ENCODE data around the gene PRRT1. TPM values are rescaled to one million over a fixed set of nuclear protein-coding genes. Genes with fewer than 3 reads are reported as not detected.
A peak's percentile ranks its signal among the peaks of the same experiment; 100 is the strongest.
"Not testable (repeated sequence)": the region's sequence is repeated elsewhere in the genome, so short reads cannot be mapped to it uniquely, and the experiment has no call there.

PRRT1 gene
- total RNA-seq: under 1 TPM; 0.17 to 0.29 TPM

DNA sequence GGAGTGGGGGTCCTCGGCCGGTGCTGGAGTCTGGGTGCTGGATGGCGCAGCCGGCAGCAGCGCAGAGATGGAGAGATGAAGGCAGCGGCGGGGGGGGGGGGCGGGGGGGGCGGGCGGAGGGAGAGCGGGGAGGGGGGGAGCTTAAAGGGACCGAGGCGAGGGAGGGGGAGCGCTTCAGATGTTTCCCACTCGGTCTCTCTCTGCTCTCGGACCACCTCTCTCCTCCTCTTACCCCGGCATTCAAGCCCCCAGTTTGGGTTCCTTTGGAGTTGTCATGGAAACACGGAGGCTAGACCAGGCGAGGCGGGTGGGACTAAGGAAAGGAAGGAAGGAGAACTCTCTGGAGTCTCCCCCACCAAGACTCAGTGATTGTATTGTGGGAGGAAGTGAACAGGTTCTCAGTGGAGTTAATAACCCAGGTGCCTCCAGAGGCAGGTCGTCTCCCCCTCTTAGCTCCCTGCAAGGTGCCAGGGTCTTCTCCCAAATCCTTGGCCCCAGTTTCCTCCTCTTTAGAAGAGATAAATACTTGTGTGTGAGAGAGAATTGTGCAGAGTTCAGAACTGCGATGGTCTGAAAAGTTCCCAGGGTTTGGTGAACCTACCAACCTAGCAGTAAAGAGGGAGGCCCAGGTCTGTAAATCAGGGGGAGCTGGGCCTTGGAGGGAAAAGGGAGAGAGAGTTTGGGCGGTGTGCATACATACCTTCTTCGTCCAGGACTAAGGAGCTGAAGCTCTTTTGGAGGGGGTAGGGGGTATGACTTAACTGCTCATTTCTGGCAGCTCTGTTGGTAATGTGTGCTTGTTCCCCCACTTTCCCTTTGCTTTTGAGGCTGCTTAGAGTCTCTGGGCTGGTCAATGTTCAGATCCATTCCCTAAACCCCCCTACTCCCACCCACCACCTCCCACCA lies at the start of gene PRRT1:
Gene PRRT1, minus strand, starts transcription at position 77 of the 906 bp plus-strand sequence. CDS start 112 bp downstream, outside the sequence.
- H3K27me3 Mint-ChIP-seq: peaks cover 28% of the 10 kb centered on the region
- no peaks in the 10 kb centered on the region for H3K9me3 Mint-ChIP-seq
- ATAC-seq (replicated peaks): no peak
- peak within 1 kb of the TSS; percentile 90 for H3K4me3 Mint-ChIP-seq
- no peak within 1 kb of the TSS for H3K27ac Mint-ChIP-seq
- H3K4me1 Mint-ChIP-seq: peaks cover 33% of the 10 kb centered on the region
- peaks cover under 1% of the 10 kb centered on the region for H3K36me3 Mint-ChIP-seq (ENCODE audit: low read depth)

DNA sequence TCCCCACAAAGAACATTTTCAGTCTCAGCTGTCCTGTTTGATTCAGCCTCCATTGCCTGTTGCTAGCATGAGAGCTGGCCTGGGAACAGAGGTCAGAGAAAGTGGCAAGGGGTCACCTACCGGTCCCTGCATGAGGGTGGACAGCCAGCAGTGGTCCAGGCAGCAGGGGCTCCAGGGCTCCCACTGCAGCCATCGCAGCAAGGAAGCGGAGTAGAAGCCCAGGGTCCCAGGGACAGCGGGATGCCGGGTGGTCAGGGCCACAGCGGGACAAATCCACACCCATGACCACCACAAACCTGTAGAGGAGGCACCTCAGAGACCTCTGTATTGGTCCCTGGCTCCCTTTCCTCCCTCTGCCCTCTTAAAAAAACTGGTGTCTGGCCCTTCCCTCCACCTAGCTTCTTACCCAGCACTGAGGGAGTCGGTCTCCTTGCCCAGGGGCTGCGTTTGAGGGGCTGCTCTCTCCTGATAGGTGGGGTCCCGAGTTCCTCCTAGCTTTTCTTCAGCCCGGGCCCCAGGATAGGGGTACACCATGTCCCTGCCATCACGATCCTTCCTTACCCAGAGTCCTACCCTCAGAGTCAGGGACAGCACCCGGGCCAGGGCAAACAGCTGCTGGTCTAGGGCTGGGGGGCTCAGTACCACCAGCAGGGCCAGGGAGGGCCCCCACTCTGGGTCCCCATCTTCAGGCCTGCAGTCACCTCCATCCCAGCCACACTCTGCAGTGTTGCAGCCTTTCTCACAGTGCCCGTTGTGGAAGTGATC lies 49.2 kb upstream of the PRRT1 start:
- Mint-ChIP-seq H3K4me3 (no peak overlapping the region), H3K27ac (no peak overlapping the region), H3K27me3 (peaks cover 3% of the 10 kb centered on the region), H3K9me3 (no peaks in the 10 kb centered on the region), H3K4me1 (peaks cover 4% of the 10 kb centered on the region), H3K36me3 (ENCODE audit: low read depth) (no peaks in the 10 kb centered on the region)
- no peak for ATAC-seq (replicated peaks)

DNA sequence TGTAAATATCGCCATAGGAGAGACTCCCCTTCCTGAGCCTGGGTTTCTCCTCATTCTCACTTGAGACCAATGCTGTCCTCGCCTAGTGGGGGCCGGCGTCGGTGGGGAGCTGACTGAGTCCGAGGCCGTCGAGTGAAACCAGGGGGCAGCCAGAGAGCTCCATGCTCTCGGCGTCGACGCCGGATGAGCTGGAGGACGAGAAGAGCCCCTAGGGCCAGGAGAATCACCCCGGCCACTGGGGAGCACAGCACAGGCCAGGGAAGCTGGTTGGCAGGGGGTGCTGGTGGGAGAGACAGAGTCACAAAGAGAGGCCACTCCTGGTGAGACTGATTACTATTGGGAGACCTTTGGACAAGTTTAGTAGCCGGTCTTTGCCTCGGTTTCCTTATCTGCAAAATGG lies 47.1 kb upstream of the PRRT1 start:
- H3K4me1 Mint-ChIP-seq: peaks cover 17% of the 10 kb centered on the region
- H3K4me3 Mint-ChIP-seq: no peak overlapping the region
- ATAC-seq (replicated peaks): no peak
- H3K36me3 Mint-ChIP-seq (ENCODE audit: low read depth): no peaks in the 10 kb centered on the region
- H3K9me3 Mint-ChIP-seq: no peaks in the 10 kb centered on the region
- H3K27me3 Mint-ChIP-seq: peaks cover 3% of the 10 kb centered on the region
- no peak overlapping the region for H3K27ac Mint-ChIP-seq

DNA sequence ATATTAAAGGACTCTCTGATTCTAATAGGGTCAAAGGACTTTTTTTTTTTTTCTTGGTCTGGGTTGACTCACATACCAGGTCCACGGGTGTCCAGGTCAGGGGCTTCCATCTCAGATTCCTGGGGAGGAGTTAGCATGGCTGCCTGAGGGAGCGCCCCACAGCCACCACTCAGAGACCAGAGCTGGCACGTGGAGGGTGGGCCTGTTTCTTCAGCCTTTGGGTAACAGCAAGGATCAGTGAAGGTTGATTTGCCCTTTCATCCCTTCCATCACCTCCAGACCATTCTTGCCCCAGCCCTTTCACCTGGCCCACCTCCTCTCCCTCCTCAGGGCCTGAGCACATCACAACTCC lies 46.6 kb upstream of the PRRT1 start:
- Mint-ChIP-seq H3K27ac (no peak overlapping the region), H3K27me3 (peaks cover 3% of the 10 kb centered on the region), H3K4me1 (peaks cover 22% of the 10 kb centered on the region), H3K9me3 (no peaks in the 10 kb centered on the region), H3K36me3 (ENCODE audit: low read depth) (no peaks in the 10 kb centered on the region), H3K4me3 (no peak overlapping the region)
- ATAC-seq (replicated peaks): no peak

DNA sequence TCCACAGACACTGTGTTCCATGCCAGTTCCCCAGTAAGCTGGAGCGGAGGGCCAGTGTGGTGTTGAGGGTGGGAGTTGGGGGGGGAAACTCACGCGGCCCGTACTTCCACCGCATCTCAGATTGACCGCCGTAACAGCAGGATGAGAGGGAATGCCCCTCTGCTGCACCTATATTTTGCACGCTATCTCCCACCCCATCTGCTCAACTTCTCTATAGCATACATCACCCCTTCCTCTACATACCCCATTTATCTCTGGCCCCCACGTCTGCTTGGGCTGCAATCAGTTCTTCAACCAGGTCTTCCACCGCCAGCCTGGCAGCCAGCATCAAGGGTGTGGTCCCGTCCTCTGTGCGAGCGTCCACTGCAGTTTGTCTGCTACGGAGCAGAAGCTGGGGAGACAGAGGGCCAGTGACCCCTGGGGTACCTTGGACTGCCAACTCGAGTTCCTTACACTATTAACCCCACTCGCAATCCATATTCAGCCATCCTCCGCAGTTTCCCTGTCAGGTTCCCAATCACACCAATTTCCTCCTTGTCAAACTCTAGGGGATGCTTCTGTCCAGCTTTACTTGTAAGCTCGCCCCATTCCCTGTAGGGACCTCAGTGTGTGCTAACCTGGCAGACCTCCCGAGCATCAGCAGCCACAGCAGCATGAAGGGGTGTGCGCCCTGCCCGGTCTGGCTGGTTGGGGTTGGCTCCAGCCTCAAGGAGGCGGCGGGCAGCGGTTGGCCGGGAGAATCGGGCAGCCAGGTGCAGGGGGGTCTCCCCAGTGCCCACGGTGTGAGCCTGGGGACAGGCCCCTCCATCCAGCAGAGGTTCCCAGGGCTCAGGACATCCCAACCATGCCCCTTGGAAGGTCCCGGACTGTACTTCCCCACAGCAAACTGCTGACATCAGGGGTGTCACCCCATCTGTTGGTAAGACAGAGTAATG lies 45.2 kb upstream of the PRRT1 start:
- Mint-ChIP-seq H3K9me3 (no peaks in the 10 kb centered on the region), H3K4me1 (peaks cover 23% of the 10 kb centered on the region), H3K36me3 (ENCODE audit: low read depth) (peaks cover 11% of the 10 kb centered on the region), H3K27me3 (peaks cover 3% of the 10 kb centered on the region), H3K27ac (peak overlapping the region; percentile 97), H3K4me3 (peak overlapping the region; percentile 98)
- no peak for ATAC-seq (replicated peaks)

DNA sequence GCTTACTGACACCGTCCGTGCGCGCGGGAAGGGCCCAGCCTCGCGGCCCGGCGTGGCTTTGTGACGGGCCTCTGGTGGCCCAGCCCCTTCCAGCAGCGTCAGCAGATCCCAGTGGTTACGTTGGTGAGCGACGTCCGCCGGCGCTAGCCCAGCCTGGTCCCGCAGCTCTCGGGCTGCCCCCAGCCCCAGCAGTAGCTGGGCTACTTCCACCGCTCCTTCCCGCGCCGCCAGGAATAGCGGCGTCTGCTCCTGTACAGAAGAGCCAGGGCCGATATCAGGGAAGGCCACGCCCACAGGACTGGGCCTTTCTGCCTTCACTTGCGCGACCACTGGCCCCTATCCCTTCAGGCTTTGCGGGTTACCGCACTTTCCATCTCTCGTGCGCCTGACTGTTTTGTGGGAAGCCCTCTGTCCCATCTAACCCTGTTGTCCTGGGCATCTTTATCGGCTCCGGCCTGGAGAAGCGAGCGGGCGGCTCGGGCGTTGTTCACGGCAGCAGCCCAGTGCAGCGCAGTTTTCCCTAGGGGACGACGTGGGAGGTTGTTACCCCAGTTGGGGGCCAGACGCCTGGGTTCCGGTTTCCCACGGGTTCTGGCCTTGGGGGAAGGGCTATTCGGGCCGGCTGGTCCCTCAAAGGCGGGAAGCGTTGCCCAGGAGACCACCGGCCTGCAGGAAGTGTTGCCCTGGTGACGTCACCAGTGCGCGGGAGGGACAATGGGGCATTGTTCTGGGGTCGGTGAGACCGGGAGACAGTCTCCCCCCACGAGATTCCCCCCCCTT lies 44.4 kb upstream of the PRRT1 start:
- Mint-ChIP-seq H3K9me3 (no peaks in the 10 kb centered on the region), H3K27me3 (peaks cover 3% of the 10 kb centered on the region), H3K4me1 (peaks cover 23% of the 10 kb centered on the region), H3K4me3 (peak overlapping the region; percentile 98), H3K36me3 (ENCODE audit: low read depth) (peaks cover 19% of the 10 kb centered on the region), H3K27ac (peak overlapping the region; percentile 97)
- ATAC-seq (replicated peaks): peak; percentile 87

DNA sequence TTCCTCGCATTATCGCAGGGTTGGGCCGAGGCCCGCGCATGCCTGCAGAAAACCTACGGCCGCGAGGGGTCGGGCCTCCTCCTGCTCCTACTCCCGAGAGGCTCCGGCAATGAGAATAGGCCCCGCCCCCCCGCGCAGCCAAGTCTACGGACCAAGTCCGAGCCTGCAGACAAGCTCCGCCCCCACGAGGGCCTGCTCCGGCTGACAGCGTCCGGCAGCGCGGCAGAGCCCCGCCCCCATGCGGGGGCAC lies 43.8 kb upstream of the PRRT1 start:
- H3K9me3 Mint-ChIP-seq: no peaks in the 10 kb centered on the region
- peak; percentile 89 for ATAC-seq (replicated peaks)
- H3K4me1 Mint-ChIP-seq: peaks cover 23% of the 10 kb centered on the region
- H3K36me3 Mint-ChIP-seq (ENCODE audit: low read depth): peaks cover 24% of the 10 kb centered on the region
- H3K27ac Mint-ChIP-seq: peak overlapping the region; percentile 97
- peak overlapping the region; percentile 98 for H3K4me3 Mint-ChIP-seq
- H3K27me3 Mint-ChIP-seq: peaks cover 3% of the 10 kb centered on the region

DNA sequence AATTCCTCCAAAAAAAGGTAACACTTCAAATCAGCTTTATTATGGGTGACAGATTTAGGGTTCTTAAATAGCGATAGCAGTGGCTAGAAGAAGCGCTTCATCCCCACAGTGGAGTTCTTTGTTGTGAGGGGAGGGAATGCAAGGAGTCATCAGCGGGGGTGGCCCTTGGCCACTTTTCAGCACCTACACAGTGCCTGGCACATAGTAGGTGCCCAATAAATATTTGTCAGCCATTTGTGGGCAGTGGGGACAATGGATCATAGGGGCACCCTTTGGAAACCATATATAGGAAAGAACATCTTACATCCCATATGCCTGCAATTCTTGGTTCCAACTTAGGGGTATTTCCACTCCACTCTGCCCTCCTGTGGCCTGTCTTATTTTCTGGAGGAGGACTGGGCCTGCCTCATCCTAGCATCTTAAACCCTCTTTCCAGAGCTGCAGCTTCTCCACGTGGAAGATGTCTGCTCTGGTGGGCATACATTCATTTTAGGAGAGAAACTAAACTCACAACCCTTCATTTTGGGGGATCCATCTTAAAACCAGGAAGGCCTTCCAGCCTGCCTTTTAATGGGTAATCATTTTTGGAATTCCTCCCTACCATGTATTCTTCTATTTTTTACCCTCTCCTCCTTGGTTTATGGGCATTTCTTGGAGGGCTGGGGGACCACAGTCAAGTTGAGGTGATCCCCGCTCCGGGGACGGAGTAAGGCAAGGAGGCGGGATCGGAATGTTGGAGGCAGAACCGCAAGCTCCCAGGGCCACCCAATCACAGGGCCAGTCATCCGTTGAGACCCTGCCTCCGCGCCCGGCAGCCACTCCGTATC lies 43.3 kb upstream of the PRRT1 start:
- no peaks in the 10 kb centered on the region for H3K27me3 Mint-ChIP-seq
- H3K27ac Mint-ChIP-seq: peak overlapping the region; percentile 97
- ATAC-seq (replicated peaks): no peak
- no peaks in the 10 kb centered on the region for H3K9me3 Mint-ChIP-seq
- peak overlapping the region; percentile 98 for H3K4me3 Mint-ChIP-seq
- H3K36me3 Mint-ChIP-seq (ENCODE audit: low read depth): peaks cover 30% of the 10 kb centered on the region
- H3K4me1 Mint-ChIP-seq: peaks cover 23% of the 10 kb centered on the region

DNA sequence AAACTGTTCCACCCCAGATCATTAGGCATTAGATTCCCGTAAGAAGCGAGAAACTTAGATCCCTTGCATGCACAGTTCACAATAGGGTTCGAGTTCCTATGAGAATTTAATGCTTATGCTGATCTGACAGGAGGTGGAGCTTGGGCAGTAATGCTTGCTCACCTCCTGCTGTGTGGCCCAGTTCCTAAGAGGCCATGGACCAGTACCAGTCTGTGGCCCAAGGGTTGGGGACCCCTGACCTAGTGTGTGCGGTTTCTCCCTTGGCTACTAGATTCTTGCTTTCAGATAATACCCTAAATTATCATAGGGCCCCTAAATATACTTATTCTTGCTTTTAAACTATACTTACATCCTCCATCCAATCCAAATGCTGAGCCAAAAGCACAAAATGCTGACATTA lies 42.6 kb upstream of the PRRT1 start:
- Mint-ChIP-seq H3K4me1 (peaks cover 23% of the 10 kb centered on the region), H3K9me3 (no peaks in the 10 kb centered on the region), H3K4me3 (peak overlapping the region; percentile 98), H3K27ac (peak overlapping the region; percentile 97), H3K27me3 (no peaks in the 10 kb centered on the region), H3K36me3 (ENCODE audit: low read depth) (peaks cover 35% of the 10 kb centered on the region)
- no peak for ATAC-seq (replicated peaks)

DNA sequence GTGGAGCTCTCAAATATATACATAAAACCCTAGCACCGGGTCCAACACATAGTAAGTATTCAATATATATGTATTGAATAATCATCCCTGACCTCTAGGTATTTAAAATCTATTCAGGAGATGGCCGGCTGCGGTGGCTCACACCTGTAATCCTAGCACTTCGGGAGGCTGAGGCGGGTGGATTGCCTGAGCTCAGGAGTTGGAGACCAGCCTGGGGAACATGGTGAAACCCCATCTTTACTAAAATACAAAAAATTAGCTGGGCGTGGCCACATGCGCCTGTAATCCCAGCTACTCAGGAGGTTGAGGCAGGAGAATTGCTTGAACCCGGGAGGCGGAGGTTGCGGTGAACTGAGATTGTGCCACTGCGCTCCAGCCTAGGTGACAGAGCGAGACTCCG lies 41.4 kb upstream of the PRRT1 start:
- peak overlapping the region; percentile 98 for H3K4me3 Mint-ChIP-seq
- not testable (repeated sequence) for H3K27me3 Mint-ChIP-seq; ATAC-seq (replicated peaks); H3K9me3 Mint-ChIP-seq
- H3K4me1 Mint-ChIP-seq: peaks cover 32% of the 10 kb centered on the region
- peak overlapping the region; percentile 98 for H3K27ac Mint-ChIP-seq
- peaks cover 48% of the 10 kb centered on the region for H3K36me3 Mint-ChIP-seq (ENCODE audit: low read depth)

DNA sequence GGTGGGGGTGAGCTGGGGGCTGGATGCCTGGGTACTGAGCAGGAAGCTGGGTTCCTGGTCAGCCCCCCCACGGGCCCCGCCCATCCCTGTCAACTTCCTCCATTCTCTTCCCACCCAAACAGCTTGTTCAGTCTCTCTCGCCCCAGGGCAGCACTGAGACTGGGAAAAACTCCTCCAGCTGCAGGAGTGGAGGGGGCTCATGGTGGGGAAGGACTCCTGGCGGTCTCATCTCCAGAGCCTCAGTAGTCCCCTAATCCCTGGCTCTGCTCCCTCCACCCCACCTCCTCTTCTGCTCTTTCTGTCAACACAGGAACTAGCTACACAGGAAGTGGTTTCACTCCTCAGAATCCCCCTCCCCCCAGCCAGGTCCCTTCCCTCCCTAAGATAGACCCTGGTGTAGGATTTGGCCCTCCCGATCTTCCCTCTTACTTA lies 40.9 kb upstream of the PRRT1 start, which contains the start of gene GPSM3:
Gene GPSM3, minus strand, starts transcription at position 36 of the 432 bp plus-strand sequence. CDS start 130 bp downstream, outside the sequence.
- Mint-ChIP-seq H3K36me3 (ENCODE audit: low read depth) (peaks cover 53% of the 10 kb centered on the region), H3K27ac (peak within 1 kb of the TSS; percentile 98), H3K9me3 (no peaks in the 10 kb centered on the region), H3K4me1 (peaks cover 34% of the 10 kb centered on the region), H3K4me3 (peak within 1 kb of the TSS; percentile 98), H3K27me3 (no peaks in the 10 kb centered on the region)
- ATAC-seq (replicated peaks): no peak

DNA sequence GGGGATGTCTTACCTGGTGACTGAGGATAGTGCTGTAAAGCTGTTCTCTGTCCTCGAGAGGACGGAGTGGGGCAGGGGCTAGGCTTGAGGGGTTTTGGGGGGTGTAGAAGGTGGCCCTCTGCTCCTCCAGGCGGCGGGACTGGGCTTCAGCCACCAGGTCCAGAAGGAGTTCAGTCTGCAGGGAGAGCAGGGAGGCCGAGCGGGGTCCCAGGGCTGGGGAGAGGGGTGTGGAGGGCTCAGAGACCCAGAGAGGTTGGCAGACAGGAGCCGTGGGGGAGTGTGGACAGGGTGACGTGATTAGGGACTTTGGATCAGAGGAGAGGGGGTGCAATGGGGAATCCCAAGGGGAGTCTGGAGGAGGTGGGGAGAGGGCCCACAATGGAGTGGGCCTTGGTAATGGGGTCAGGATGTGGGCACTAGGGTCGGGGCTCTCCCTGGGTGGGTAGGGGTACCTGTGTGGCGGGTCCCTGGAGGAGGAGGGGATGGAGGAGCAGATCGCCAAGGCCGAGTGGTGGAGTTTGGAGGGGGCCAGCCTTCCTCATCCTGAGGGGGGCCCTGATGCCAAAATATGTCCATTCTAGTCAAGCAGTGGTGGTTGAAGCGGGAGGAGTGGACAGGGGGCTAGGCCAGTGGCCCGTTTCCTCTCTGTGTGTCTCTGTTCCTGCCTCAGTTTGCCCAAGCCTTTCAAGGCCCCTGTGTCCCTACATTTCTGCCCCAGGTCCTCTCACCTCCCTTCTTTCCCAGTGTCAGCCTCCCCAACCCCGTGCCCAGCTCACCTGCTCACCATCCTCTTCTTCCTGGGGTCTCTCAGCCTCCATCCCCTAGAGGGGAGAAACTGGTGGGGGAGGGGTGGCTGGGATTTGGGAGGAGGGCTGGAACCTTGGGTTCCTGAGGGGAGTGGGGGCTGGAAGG lies 40.2 kb upstream of the PRRT1 start:
- Mint-ChIP-seq H3K4me3 (peak overlapping the region; percentile 98), H3K36me3 (ENCODE audit: low read depth) (peaks cover 59% of the 10 kb centered on the region), H3K4me1 (peaks cover 39% of the 10 kb centered on the region), H3K27me3 (no peaks in the 10 kb centered on the region), H3K27ac (peak overlapping the region; percentile 98), H3K9me3 (no peaks in the 10 kb centered on the region)
- ATAC-seq (replicated peaks): no peak

Data from activated T-helper 17 cell treated with anti-CD3 and anti-CD28 coated beads, Interleukin-2, amount 50 U/mL, for 72 hours (primary cell).